ENCODE data around the gene SPR.

The SPR gene

GRCh38 chr2:72916743-72917137 lies 29.5 kb downstream of the SPR start:
- no peak for DNase-seq

- DNase-seq: peak; percentile 68
These were observed 30.1 kb downstream of the SPR start, which contains the start of gene EMX1 for GRCh38 chr2:72917138-72917876. EMX1 (plus strand) TSS chr2:72917519; CDS start chr2:72917853, 334 bp downstream.

DNA sequence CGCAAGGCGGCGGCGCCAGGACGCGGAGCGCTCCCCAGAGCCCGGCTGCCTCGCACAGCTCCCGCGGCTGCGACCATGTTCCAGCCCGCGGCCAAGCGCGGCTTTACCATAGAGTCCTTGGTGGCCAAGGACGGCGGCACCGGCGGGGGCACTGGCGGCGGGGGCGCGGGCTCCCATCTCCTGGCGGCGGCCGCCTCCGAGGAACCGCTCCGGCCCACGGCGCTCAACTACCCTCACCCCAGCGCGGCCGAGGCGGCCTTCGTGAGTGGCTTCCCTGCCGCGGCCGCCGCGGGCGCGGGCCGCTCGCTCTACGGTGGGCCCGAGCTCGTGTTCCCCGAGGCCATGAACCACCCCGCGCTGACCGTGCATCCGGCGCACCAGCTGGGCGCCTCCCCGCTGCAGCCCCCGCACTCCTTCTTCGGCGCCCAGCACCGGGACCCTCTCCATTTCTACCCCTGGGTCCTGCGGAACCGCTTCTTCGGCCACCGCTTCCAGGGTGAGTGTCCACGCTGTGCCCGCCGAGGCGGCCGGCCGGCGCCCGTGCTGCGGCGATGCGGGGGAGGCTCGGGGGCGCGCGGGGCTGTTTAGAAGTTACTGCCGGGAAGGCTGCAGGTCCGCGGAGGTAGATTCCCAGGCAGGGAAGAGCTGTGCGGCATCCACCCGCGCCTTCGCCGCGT lies 30.8 kb downstream of the SPR start:
- no peak for DNase-seq

DNA sequence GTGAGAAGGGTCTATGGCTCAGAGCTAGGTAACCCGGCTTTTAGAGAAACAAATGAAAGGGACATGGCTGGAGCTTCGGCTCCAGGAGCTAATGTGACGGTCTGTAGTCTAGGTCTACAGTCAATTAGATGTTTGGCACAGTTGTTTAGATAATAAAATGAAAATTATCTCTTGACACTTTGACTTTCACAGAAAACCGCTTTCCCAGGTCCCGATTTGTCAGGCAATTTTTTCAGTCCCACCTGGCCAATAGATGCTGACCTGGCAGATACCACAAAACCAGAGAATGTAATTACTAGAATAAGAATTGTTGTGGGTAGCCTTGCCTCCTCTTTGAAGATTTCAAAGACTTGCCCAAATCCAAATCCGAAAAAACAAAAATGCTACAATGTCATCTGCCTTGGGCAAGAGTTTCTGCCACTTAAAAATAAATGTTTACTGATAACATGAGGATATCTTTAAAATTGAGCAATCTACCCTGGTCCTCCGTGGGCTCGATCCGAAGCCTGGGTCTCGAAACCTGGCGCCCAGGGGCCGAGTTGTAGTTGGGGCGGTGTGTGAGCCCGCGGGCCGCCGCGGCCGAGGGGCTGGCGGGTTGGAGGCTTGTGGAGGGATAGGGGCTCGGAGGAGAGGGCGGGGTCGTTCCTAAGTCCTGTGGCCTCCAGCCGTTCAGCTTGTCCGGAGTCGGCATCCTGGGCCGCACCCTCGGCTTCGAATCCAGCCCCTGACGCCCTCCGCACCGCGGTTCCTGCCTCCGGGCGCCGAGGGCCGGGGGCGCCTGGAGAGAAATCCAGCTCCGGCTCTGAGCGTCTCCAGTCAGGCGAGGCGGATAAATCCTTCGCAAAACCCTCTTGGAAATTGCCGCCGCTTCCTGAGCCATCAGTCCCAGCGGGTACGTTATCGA lies 32.5 kb downstream of the SPR start:
- no peak for DNase-seq

DNA sequence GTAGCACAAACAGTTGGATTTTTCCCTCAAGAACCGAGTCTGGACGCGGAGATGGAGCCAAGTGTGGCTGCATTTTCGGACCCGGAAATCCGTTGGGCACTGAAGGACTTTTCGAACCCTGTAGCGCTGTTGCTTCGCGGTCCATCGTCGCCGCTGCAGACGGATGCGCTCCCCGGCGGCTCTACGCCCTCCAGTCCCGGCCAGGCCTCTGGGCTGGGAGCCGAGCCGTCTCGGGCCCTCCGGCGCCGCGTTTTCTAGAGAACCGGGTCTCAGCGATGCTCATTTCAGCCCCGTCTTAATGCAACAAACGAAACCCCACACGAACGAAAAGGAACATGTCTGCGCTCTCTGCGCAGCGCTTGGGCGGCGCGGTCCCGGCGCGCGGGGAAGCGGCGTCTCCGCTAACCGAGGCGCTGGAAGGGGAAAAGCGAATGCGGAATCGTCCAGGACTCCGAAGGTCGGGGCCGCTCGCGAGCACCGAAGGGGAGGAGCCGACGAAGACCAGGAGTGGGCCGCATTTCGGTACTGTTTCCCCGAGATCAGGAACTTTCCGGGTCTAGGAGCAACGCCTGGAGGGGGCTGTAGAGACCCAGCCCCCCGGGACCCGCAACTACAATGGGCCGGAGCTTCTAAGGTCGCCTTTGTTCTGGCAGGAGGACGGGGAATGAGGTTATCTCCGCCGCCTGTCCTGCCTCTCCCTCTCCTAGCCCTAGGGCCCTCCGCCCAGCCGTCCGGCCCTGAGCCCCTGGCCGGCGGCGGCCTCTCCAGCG lies 33.3 kb downstream of the SPR start:
- no peak for DNase-seq

DNA sequence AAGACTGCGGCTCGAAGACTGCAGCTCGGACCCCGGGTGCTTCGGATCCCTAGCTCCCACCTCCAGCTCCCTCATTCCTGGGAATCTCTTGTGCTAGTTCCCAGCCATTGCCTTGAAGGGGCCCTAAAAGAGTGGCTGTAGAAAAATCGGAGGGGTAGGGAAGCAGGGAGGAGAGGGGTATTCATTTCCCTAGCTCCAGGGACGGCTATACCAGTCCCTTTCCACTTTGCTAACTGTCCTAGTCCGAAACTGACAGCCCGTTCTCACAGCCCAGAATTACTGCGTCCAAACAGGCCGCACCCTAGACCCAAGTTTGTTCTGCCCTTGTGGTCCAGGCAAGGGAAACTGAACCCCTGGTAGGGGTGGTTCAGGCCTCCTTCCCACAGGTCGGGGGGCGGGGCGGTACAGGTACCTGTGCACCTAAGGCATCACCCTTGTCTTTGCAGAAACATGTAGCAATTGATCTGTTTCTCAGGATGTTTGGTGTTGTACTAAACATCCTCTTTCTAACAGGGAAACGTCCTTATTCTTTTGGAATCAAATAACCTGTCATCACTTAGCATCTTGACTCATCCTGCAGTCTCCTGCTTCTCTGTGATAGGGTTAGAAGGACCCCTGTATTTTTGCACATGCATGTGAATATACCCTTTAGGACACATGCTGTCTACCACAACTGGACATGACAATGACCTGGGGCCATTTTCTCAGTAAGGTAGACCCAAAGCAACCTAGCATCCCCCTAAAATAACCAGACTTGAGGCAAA lies 34.1 kb downstream of the SPR start:
- DNase-seq: no peak

DNA sequence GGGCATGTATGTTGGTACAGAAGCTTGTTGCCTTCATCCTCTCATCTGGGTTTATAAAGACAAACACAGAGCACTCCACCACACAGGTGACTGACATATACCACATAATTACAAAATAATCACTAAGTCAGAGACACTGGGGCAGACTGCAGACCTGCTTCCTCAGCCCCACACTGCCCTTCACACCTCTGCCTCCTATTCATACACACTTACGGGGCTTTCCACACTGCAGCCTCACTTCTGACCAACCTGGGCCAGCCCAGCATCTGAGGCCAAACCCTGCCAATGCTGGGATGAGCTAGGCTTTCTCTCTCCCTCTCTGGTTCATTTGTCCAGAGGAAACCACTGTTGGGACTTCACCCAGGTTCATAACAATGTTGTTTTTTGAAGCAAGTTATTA lies 34.6 kb downstream of the SPR start:
- no peak for DNase-seq

- no peak for DNase-seq
These were observed 36.7 kb downstream of the SPR start for GRCh38 chr2:72923833-72924352.

DNA sequence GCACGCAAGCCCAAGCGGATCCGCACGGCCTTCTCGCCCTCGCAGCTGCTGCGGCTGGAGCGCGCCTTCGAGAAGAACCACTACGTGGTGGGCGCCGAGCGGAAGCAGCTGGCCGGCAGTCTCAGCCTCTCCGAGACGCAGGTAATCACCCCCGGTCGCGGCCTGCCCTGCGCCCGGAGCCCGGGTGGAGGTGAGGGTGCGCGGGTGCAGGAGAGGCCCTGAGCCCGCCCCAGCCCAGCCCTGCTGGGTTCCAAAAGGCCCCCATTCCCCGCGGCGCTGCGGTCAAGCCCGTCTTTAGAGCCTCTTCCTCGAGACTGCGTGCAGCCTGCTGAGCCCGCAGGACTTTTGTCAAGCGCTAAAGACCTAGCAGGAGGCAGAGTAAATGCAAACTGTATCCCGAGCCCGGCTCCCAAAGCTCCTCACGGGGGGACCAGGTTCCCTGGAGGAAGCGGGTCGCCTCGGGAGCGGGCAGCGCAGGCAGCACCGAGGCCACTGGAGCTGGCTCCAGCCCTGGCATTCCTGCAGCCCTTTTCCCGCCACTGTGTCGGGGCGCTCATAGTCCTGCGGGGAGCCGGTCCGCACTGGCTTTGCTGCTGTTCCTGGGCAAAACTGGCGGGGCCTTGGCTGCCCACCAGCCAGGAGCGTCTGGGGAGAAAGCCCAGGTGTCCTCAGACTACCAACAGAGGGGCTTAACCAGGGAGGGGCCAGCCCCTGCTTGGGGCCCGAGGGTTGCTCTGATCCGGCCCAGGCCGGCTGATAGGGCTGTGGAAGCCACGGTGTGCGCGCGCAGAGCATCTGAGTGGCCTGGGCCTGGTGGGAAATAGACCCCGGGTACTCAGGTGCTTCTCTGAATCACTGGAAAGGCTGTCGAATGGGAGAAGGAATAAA lies 37.4 kb downstream of the SPR start:
- no peak for DNase-seq

- DNase-seq: no peak
These were observed 38.2 kb downstream of the SPR start for GRCh38 chr2:72925328-72925943.

- DNase-seq: no peak
These were observed 39.2 kb downstream of the SPR start for GRCh38 chr2:72926368-72926767.

DNA sequence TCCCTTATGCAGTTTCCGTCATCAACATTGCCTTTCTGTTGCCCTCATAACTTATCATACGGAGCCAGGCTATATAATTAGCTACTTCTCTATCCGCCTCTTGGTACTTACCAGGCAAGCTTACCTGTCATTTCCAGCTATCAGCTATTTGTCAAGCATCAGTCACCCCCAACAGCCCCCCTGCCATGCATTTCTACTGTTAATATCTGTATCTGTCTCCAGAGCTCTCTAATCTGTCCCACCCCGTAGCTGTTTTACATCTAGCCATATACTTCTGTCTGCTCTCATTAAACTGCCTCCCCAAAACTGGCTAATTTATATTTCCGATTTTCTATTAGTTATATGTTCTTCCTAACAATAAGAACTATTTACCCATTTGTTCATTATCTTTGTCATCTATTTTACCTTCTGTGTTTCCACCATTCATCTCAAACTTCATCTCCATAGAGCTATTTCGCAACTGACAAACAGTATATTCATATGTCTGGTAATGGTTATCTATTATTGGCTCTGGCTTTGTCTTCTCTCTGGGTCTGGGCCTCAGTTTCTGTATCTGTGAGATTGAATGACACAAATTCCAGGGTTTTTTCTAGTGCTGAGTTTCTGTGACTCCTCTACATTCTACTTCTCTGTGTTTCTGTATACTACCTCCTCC lies 39.7 kb downstream of the SPR start:
- DNase-seq: no peak

- no peak for DNase-seq
These were observed 40.7 kb downstream of the SPR start for GRCh38 chr2:72927619-72928550.

GRCh38 chr2:72929010-72929409 lies 41.8 kb downstream of the SPR start:
- DNase-seq: no peak

- no peak for DNase-seq
These were observed 44.2 kb downstream of the SPR start for GRCh38 chr2:72931280-72931910.

DNA sequence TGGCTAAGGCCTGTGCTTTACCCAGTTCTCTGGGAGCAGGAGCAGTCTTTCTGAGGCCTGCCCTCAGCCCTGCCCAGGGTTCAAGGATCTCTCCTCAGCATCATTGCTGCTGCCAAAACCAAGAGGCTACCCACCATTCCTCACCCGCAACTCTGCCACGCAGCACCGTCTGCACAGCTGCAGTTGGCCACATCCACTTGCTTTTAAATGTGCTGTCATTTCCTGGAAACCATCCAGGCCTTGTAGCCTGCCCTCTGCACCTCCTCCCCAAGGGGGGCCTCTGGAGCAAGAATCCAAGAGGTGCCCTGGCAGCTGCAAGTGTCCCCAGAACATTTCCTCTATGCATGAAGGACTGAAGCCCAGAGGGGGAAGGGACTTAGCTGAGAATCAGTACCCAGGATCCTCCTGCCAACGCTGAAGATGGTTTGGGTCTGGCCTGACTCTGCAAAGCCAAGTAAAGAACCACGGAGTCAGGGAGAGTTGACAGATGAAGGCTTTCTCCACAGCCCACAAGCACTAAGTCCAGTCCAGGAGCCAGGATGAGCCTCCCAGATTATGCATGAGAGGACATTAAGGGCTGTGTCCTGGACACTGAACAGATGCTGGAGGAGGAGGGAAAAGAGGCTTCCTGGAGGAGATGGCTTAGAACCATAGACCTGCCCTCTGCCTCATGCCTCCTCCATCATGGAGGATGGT lies 45.0 kb downstream of the SPR start:
- DNase-seq: no peak

GRCh38 chr2:72932805-72933204 lies 45.6 kb downstream of the SPR start:
- no peak for DNase-seq

All from DMS153 (cell line).